HCT116 (cell line): Measurements from ENCODE around the gene CCDC137. TPM values are rescaled to one million over a fixed set of nuclear protein-coding genes. Genes with fewer than 3 reads are reported as not detected.

ENCODE experiments used
- ATAC-seq: fragments of 200-7000 bp; cut with Tn5 transposase; 2 replicates; pipeline ENCODE4 v1.9.1; 2020; ENCODE audit warnings: mild to moderate bottlenecking, moderate library complexity
- BruUV-seq: library from RNA; stranded (reverse); fragments of 400-500 nt; replicated peaks from 2 replicates; lab custom pipeline; 2021; lab: Mats Ljungman, UMichigan
- CTCF ChIA-PET: fragments of 300-600 bp; sonication (Branson Sonifier 250); formaldehyde crosslinking; loops from one replicate; lab custom pipeline; 2021; ENCODE audit warnings: antibody characterized with exemption; lab: Charles Lee
- POLR2A ChIA-PET: fragments of 300-600, 350-600 bp; sonication (Branson Sonifier 250); formaldehyde crosslinking; loops from one replicate; lab custom pipeline; 2021; ENCODE audit warnings: antibody characterized with exemption; lab: Charles Lee
- RAD21 ChIA-PET, 2 experiments: fragments of 300-600 bp; sonication (Branson Sonifier 250); formaldehyde crosslinking; loops; one replicate each; lab custom pipeline; 2023; ENCODE audit warnings: low total read pairs in 2 of 2; ENCODE audit not compliant: uncharacterized antibody in 2 of 2, unreplicated experiment in 2 of 2, low non-redundant PET in 1 of 2; lab: Charles Lee
- DNase-seq: peaks from one replicate; pipeline ENCODE4 v3.0.0-alpha.2; 2010; ENCODE audit warnings: low read depth, low spot score
- H2AFZ ChIP-seq: fragments of 200-600 bp; shearing (Covaris generic), sonication (generic); 2 replicates; pipeline ENCODE4 v1.6.1; 2017; ENCODE audit warnings: low read depth, mixed run types, mixed read lengths, antibody characterized with exemption, low read length; ENCODE audit not compliant: poor library complexity, severe bottlenecking
- H3K27ac ChIP-seq: 2 replicates; pipeline ENCODE4 v1.5.1; 2012; ENCODE audit warnings: low read depth, low read length
- H3K27me3 ChIP-seq: fragments of 200-600 bp; sonication (generic); 2 replicates; pipeline ENCODE4 v1.6.1; 2016; ENCODE audit warnings: mixed run types, low read length, mixed read lengths; ENCODE audit not compliant: insufficient read depth
- H3K36me3 ChIP-seq, 2 experiments: fragments of 200-500 bp in 1 of 2; fragments of 200-600 bp in 1 of 2; sonication (Bioruptor generic) in 1 of 2; sonication (generic) in 1 of 2; 2 replicates each; pipeline versions ENCODE4 v1.5.1 to v1.6.1; 2014 to 2016; ENCODE audit warnings: low read length in 2 of 2, inconsistent platforms in 1 of 2, mixed read lengths in 1 of 2, mixed run types in 1 of 2; ENCODE audit not compliant: insufficient read depth in 2 of 2, control insufficient read depth in 1 of 2
- H3K4me1 ChIP-seq, 2 experiments: fragments of 200-600 bp in 1 of 2; sonication (generic) in 1 of 2; 2 replicates each; pipeline versions ENCODE4 v1.5.1 to v1.6.1; 2012 to 2017; ENCODE audit warnings: low read length in 2 of 2, inconsistent platforms in 1 of 2, mild to moderate bottlenecking in 1 of 2, mixed read lengths in 1 of 2, mixed run types in 1 of 2, moderate library complexity in 1 of 2; ENCODE audit not compliant: insufficient read depth in 2 of 2, control insufficient read depth in 1 of 2
- H3K4me2 ChIP-seq: fragments of 200-600 bp; sonication (generic); 2 replicates; pipeline ENCODE4 v1.6.1; 2017; ENCODE audit warnings: mixed run types, low read length, mixed read lengths
- H3K4me3 ChIP-seq, 2 experiments: fragments of 200-600 bp in 1 of 2; sonication (generic) in 1 of 2; replicated peaks in 1 of 2; 2 replicates each; pipeline ENCODE4 v1.5.1; 2011 to 2016; ENCODE audit warnings: low read length in 2 of 2, control low read depth in 1 of 2, low read depth in 1 of 2, mild to moderate bottlenecking in 1 of 2, mixed read lengths in 1 of 2, mixed run types in 1 of 2
- H3K79me2 ChIP-seq: fragments of 200-600 bp; sonication (generic); 2 replicates; pipeline ENCODE4 v1.6.1; 2017; ENCODE audit warnings: mild to moderate bottlenecking, mixed run types, low read length, moderate library complexity, mixed read lengths; ENCODE audit not compliant: insufficient read depth
- H3K9ac ChIP-seq: fragments of 200-600 bp; sonication (generic); 2 replicates; pipeline ENCODE4 v1.6.1; 2016; ENCODE audit warnings: low read length, mixed read lengths
- H3K9me2 ChIP-seq: fragments of 200-600 bp; sonication (generic), shearing (Covaris generic); 2 replicates; pipeline ENCODE4 v1.6.1; 2017; ENCODE audit warnings: mixed run types, mild to moderate bottlenecking, moderate library complexity; ENCODE audit not compliant: insufficient read depth
- H3K9me3 ChIP-seq, 2 experiments: fragments of 200-500 bp in 1 of 2; fragments of 200-600 bp in 1 of 2; sonication (Bioruptor generic) in 1 of 2; sonication (generic) in 1 of 2; 2 replicates each; pipeline ENCODE4 v1.6.1; 2014 to 2017; ENCODE audit warnings: low read length in 2 of 2, mixed read lengths in 2 of 2, inconsistent platforms in 1 of 2, low read depth in 1 of 2, mild to moderate bottlenecking in 1 of 2, mixed run types in 1 of 2, moderate library complexity in 1 of 2; ENCODE audit not compliant: control insufficient read depth in 1 of 2, insufficient read depth in 1 of 2
- H4K20me1 ChIP-seq: fragments of 200-600 bp; sonication (generic), shearing (Covaris generic); 2 replicates; pipeline ENCODE4 v1.6.1; 2017; ENCODE audit warnings: mixed run types, mild to moderate bottlenecking, moderate library complexity; ENCODE audit not compliant: insufficient read depth
- ATF3 ChIP-seq: IDR thresholded peaks from 2 replicates; pipeline ENCODE4 v1.6.1; 2012
- CBX3 ChIP-seq: IDR thresholded peaks from 2 replicates; pipeline ENCODE4 v1.6.1; 2012; ENCODE audit warnings: low read depth
- CEBPB ChIP-seq: IDR thresholded peaks from 2 replicates; pipeline ENCODE4 v1.6.1; 2012; ENCODE audit warnings: low read depth
- ELF1 ChIP-seq: IDR thresholded peaks from 2 replicates; pipeline ENCODE4 v1.6.1; 2012; ENCODE audit warnings: low read depth, borderline replicate concordance
- EZH2 ChIP-seq: fragments of 200-600 bp; sonication (generic); IDR thresholded peaks from 2 replicates; pipeline ENCODE4 v1.6.1; 2017; ENCODE audit warnings: antibody characterized with exemption, mixed run types
- EZH2phosphoT487 ChIP-seq: fragments of 200-600 bp; IDR thresholded peaks from 2 replicates; pipeline ENCODE4 v1.6.1; 2018; ENCODE audit warnings: antibody characterized with exemption, borderline replicate concordance
- MAX ChIP-seq: IDR thresholded peaks from 2 replicates; pipeline ENCODE4 v1.6.1; 2012
- RAD21 ChIP-seq: IDR thresholded peaks from 2 replicates; pipeline ENCODE4 v1.6.1; 2012; ENCODE audit warnings: low read depth, mild to moderate bottlenecking
- REST ChIP-seq: IDR thresholded peaks from 2 replicates; pipeline ENCODE4 v1.6.1; 2012; ENCODE audit warnings: low read depth
- SIN3A ChIP-seq: IDR thresholded peaks from 2 replicates; pipeline ENCODE4 v1.6.1; 2012; ENCODE audit warnings: low read depth
- SP1 ChIP-seq: IDR thresholded peaks from 2 replicates; pipeline ENCODE4 v1.6.1; 2012; ENCODE audit warnings: low read depth
- TCF7L2 ChIP-seq: IDR thresholded peaks from 2 replicates; pipeline ENCODE4 v1.7.0; 2011; ENCODE audit warnings: borderline replicate concordance, inconsistent platforms; ENCODE audit not compliant: insufficient read depth, insufficient read length; ENCODE audit errors: extremely low read depth
- YY1 ChIP-seq: IDR thresholded peaks from 2 replicates; pipeline ENCODE4 v1.6.1; 2011; ENCODE audit warnings: low read length, low read depth, moderate library complexity, mild to moderate bottlenecking; ENCODE audit not compliant: insufficient replicate concordance; ENCODE audit errors: extremely low read depth
- ZBTB33 ChIP-seq: IDR thresholded peaks from 2 replicates; pipeline ENCODE4 v1.6.1; 2011; ENCODE audit warnings: mild to moderate bottlenecking, low read length, moderate library complexity; ENCODE audit not compliant: insufficient replicate concordance; ENCODE audit errors: extremely low read depth
- intact Hi-C: fragments of 100-400 bp; cut with micrococcal nuclease; formaldehyde crosslinking; loops from 2 replicates; pipeline ENCODE4 v1.10.0; 2022
- total RNA-seq: library from RNA; stranded (reverse); gene quantifications from one replicate; pipeline ENCODE4 v1.2.1, GENCODE V29; 2021; ENCODE audit not compliant: unreplicated experiment

Gene CCDC137
- total RNA-seq, 1 experiment from 2014 or later, result 77.5 TPM

GRCh38 chr17:81682565-81683207 lies 16.1 kb downstream of the CCDC137 start:
- H3K9ac ChIP-seq, result peak overlapping the region; percentile 85
- POLR2A ChIA-PET, result interaction anchor here (1.1 to 4.4 kb wide), 5 partner anchors 17 to 164 kb away, joined by 3 to 33 read pairs (median 6); partner anchors contain the start of genes CCDC137, MRPL12 and OXLD1
- H3K27ac ChIP-seq, result peak overlapping the region; percentile 92
- RAD21 ChIA-PET, result interaction anchor here (1.2 kb wide), 2 partner anchors 19 to 20 kb away, joined by 4 read pairs; partner anchors contain the start of gene MRPL12 (in 1 of the 2)
- no peak for DNase-seq
- TF ChIP-seq ZBTB33 (no peak), SP1 (no peak), EZH2 (no peak), MAX (no peak), ATF3 (no peak), ELF1 (no peak), REST (no peak), RAD21 (no peak), YY1 (no peak), EZH2phosphoT487 (no peak), TCF7L2 (no peak), SIN3A (no peak), CEBPB (no peak), CBX3 (no peak)
- H3K4me2 ChIP-seq, result peak overlapping the region; percentile 96
- H2AFZ ChIP-seq, result no peak overlapping the region
- peaks cover 18 to 23% of the 10 kb centered on the region in 2 experiments for H3K4me1 ChIP-seq
- H3K9me3 ChIP-seq, result no peaks in the 10 kb centered on the region
- no peak for ATAC-seq
- no peaks in the 10 kb centered on the region for H3K9me2 ChIP-seq
- no TSS peak for BruUV-seq
- peak overlapping the region; percentile 86 to 99 for H3K4me3 ChIP-seq
- peaks cover 6% of the 10 kb centered on the region; the same call in 1 of the 2 replicates for H4K20me1 ChIP-seq
- H3K27me3 ChIP-seq, result no peaks in the 10 kb centered on the region
- CTCF ChIA-PET, result no interaction called here
- H3K36me3 ChIP-seq, result peaks cover 10 to 29% of the 10 kb centered on the region in 2 experiments
- peaks cover 61% of the 10 kb centered on the region for H3K79me2 ChIP-seq
- intact Hi-C loops, result loop anchor here (1.0 to 2.0 kb wide), 2 partner anchors 15 to 20 kb away; partner anchors contain the start of gene MRPL12
